GM12878 (cell line): Measurements from ENCODE around the gene USP37. TPM values are rescaled to one million over a fixed set of nuclear protein-coding genes. Genes with fewer than 3 reads are reported as not detected.

Experiments
- ATAC-seq: fragments of 200-7000 bp; cut with Tn5 transposase; 3 replicates; pipeline ENCODE4 v1.9.1; 2020; ENCODE audit warnings: mild to moderate bottlenecking, moderate library complexity
- BruUV-seq: library from RNA; stranded (reverse); fragments of 400-500 nt; replicated peaks from 2 replicates; lab custom pipeline; 2021; lab: Mats Ljungman, UMichigan
- CTCF ChIA-PET: fragments of 300-600 bp; sonication (Branson Sonifier 250); formaldehyde crosslinking; extraction: SDS; loops from one replicate; lab custom pipeline; 2021; ENCODE audit warnings: inconsistent platforms; lab: Yijun Ruan, JAX
- POLR2A ChIA-PET: fragments of 350-600 bp; formaldehyde crosslinking; extraction: SDS; loops from one replicate; lab custom pipeline; 2021; ENCODE audit warnings: inconsistent platforms; lab: Charles Lee
- RAD21 ChIA-PET: fragments of 300-600 bp; sonication (Branson Sonifier 250); formaldehyde crosslinking; loops from one replicate; lab custom pipeline; 2023; ENCODE audit warnings: antibody characterized with exemption; ENCODE audit not compliant: unreplicated experiment; lab: Charles Lee
- SMC1A ChIA-PET: fragments of 300-600 bp; sonication (Branson Sonifier 250); formaldehyde crosslinking; loops from one replicate; lab custom pipeline; 2023; ENCODE audit not compliant: unreplicated experiment, uncharacterized antibody; lab: Charles Lee
- DNase-seq: peaks from one replicate; pipeline ENCODE4 v3.0.0-alpha.2; 2011; ENCODE audit warnings: low read depth, low spot score
- FAIRE-seq: peaks from 3 replicates; lab custom pipeline; 2011; peaks lifted over from hg19 to GRCh38; lab: Jason Lieb, UNC
- H2AFZ ChIP-seq: 2 replicates; pipeline ENCODE4 v1.6.0; 2011; ENCODE audit warnings: low read depth, low read length, control low read depth; ENCODE audit not compliant: control insufficient read depth
- H3K27ac ChIP-seq: 2 replicates; pipeline ENCODE4 v1.5.1; 2011; ENCODE audit warnings: control low read depth; ENCODE audit not compliant: control insufficient read depth, insufficient read depth
- H3K27me3 ChIP-seq, 2 experiments: replicated peaks in 1 of 2; 2 replicates each; pipeline versions ENCODE4 v1.6.0 to v1.6.1; 2011; ENCODE audit warnings: low read length in 1 of 2; ENCODE audit not compliant: control insufficient read depth in 2 of 2, insufficient read depth in 2 of 2
- H3K36me3 ChIP-seq, 2 experiments: 2 replicates each; pipeline ENCODE4 v1.5.1; 2011; ENCODE audit warnings: low read length in 1 of 2; ENCODE audit not compliant: control insufficient read depth in 2 of 2, insufficient read depth in 2 of 2
- H3K4me1 ChIP-seq: 2 replicates; pipeline ENCODE4 v1.6.1; 2011; ENCODE audit warnings: mild to moderate bottlenecking, low read length, moderate library complexity, mixed read lengths; ENCODE audit not compliant: control insufficient read depth, insufficient read depth
- H3K4me2 ChIP-seq: 2 replicates; pipeline ENCODE4 v1.6.0; 2011; ENCODE audit warnings: control low read depth; ENCODE audit not compliant: control insufficient read depth, insufficient read depth
- H3K4me3 ChIP-seq: fragments of 200-600 bp; sonication (generic); 2 replicates; pipeline ENCODE4 v1.5.1; 2016
- H3K79me2 ChIP-seq: 2 replicates; pipeline ENCODE4 v1.6.0; 2011; ENCODE audit warnings: low read length; ENCODE audit not compliant: control insufficient read depth, insufficient read depth
- H3K9ac ChIP-seq: 2 replicates; pipeline ENCODE4 v1.8.0; 2011; ENCODE audit warnings: low read length, control low read depth, mixed read lengths; ENCODE audit not compliant: control insufficient read depth, insufficient read depth
- H3K9me3 ChIP-seq: replicated peaks from 3 replicates; pipeline ENCODE4 v1.5.1; 2011; ENCODE audit warnings: mild to moderate bottlenecking, low read length; ENCODE audit not compliant: control insufficient read depth, insufficient read depth
- H4K20me1 ChIP-seq: 2 replicates; pipeline ENCODE4 v1.6.0; 2011; ENCODE audit not compliant: control insufficient read depth, insufficient read depth
- ASH2L ChIP-seq: fragments of 300-600, 200-600 bp; sonication (generic); IDR thresholded peaks from 2 replicates; pipeline ENCODE4 v1.6.1; 2017; ENCODE audit warnings: low read depth, mild to moderate bottlenecking, borderline replicate concordance
- ATF2 ChIP-seq: IDR thresholded peaks from 2 replicates; pipeline ENCODE4 v1.6.1; 2012; ENCODE audit warnings: low read length, inconsistent platforms
- CBFB ChIP-seq: IDR thresholded peaks from 2 replicates; pipeline ENCODE4 v1.6.1; 2016; ENCODE audit warnings: antibody characterized with exemption, low read depth
- HDAC6 ChIP-seq: fragments of 200-600 bp; sonication (generic); IDR thresholded peaks from one replicate; pipeline ENCODE4 v1.8.0; 2017; ENCODE audit warnings: antibody characterized with exemption; ENCODE audit not compliant: unreplicated experiment
- IRF3 ChIP-seq: fragments of 450-650 bp; IDR thresholded peaks from 2 replicates; pipeline ENCODE4 v1.6.1; 2014; ENCODE audit warnings: mild to moderate bottlenecking
- KDM1A ChIP-seq: fragments of 200-600 bp; sonication (generic); IDR thresholded peaks from 2 replicates; pipeline ENCODE4 v1.6.1; 2016; ENCODE audit warnings: borderline replicate concordance
- MEF2B ChIP-seq: fragments of 450-650 bp; IDR thresholded peaks from 2 replicates; pipeline ENCODE4 v1.6.1; 2018; ENCODE audit warnings: mild to moderate bottlenecking, moderate library complexity; ENCODE audit not compliant: partially characterized antibody, poor library complexity, severe bottlenecking
- SREBF2 ChIP-seq: IDR thresholded peaks from 2 replicates; pipeline ENCODE4 v1.6.1; 2012; ENCODE audit warnings: mild to moderate bottlenecking, low read length
- SRF ChIP-seq, 2 experiments: IDR thresholded peaks; 2 replicates each; pipeline ENCODE4 v1.6.1; 2011; ENCODE audit warnings: low read depth in 2 of 2, low read length in 2 of 2, mild to moderate bottlenecking in 1 of 2, moderate library complexity in 1 of 2
- ZBTB33 ChIP-seq: fragments of 450-650 bp; IDR thresholded peaks from 2 replicates; pipeline ENCODE4 v1.6.1; 2017; ENCODE audit warnings: mild to moderate bottlenecking
- ZNF274 ChIP-seq: IDR thresholded peaks from one replicate; pipeline ENCODE4 v1.8.0; 2011; ENCODE audit not compliant: insufficient read length, insufficient read depth
- WGBS: methylation state at CpG from one replicate; pipeline ENCODE4 v1.1.6; 2016; ENCODE audit warnings: low lambda C conversion rate; ENCODE audit not compliant: insufficient replicate concordance, insufficient coverage; ENCODE audit errors: missing lambda C conversion rate; 5-methylcytosine and 5-hydroxymethylcytosine counted together
- in situ Hi-C: fragments of 300-500 bp; cut with MboI; formaldehyde crosslinking; loops from 9 replicates; pipeline ENCODE4 v1.14.3; 2018; ENCODE audit warnings: mixed read lengths
- intact Hi-C: fragments of 100-400 bp; cut with micrococcal nuclease; formaldehyde crosslinking; loops from one replicate; pipeline ENCODE4 v1.14.2; 2022; ENCODE audit not compliant: unreplicated experiment
- polyA plus RNA-seq, 11 experiments: library from polyadenylated mRNA; depleted of rRNA in 4 of 11; unstranded in 6 of 11; stranded (reverse) in 5 of 11; fragments of >200 nt; fragmentation: Nextera tagmentation in 4 of 11; fragmentation: Illumina TruSeq in 1 of 11; extraction: Ambion mirVana in 4 of 11; extraction: Trizol in 1 of 11; gene quantifications; 1 replicate in 1 of 11; 2 replicates in 10 of 11; pipeline versions ENCODE4 v1.2.1 to v1.2.3, GENCODE V29; 2011 to 2016; ENCODE audit warnings: inconsistent platforms in 2 of 11, missing spikeins in 2 of 11, low read depth in 1 of 11
- total RNA-seq, 4 experiments: library from RNA; depleted of rRNA in 3 of 4; stranded (reverse); fragments of >200 nt in 3 of 4; fragmentation: Illumina TruSeq in 1 of 4; extraction: Trizol in 1 of 4; gene quantifications; 2 replicates each; pipeline versions ENCODE4 v1.2.1 to v1.2.3, GENCODE V29; 2013 to 2021

The USP37 gene
- total and polyA plus RNA-seq, 10 of the 15 experiments (the other 5 are each of a cell fraction or from before 2014, with no cell fraction given), result 2.8 to 16.0 (median 10.4) TPM

GRCh38 chr2:218448934-218449333 lies 119.2 kb downstream of the USP37 start:
- CTCF ChIA-PET, result no interaction called here
- DNase-seq (no peak), FAIRE-seq (no peak)
- BruUV-seq, result no TSS peak
- no peak overlapping the region for H2AFZ ChIP-seq
- no peaks in the 10 kb centered on the region for H3K9me3 ChIP-seq
- H3K9ac ChIP-seq, result no peak overlapping the region
- H3K27ac ChIP-seq, result no peak overlapping the region
- no peaks in the 10 kb centered on the region for H3K79me2 ChIP-seq
- H3K4me3 ChIP-seq, result no peak overlapping the region
- H3K4me1 ChIP-seq, result no peaks in the 10 kb centered on the region
- intact Hi-C loops (no loop called here), in situ Hi-C loops (no loop called here)
- 54% methylated on average over 3 of the region's 3 CpGs for WGBS
- no peaks in the 10 kb centered on the region for H3K27me3 ChIP-seq
- SMC1A ChIA-PET, result no interaction called here
- RAD21 ChIA-PET, result no interaction called here
- H3K4me2 ChIP-seq, result no peak overlapping the region
- TF ChIP-seq SRF (IDR thresholded peaks at IDR 0.05; ENCODE audit: low read depth in 2 of 2, low read length in 2 of 2), result no peak
- TF ChIP-seq ASH2L, result no peak
- no peak for TF ChIP-seq ATF2
- no peak for TF ChIP-seq IRF3
- no peak for TF ChIP-seq KDM1A
- TF ChIP-seq MEF2B, result no peak
- no peak for TF ChIP-seq ZNF274
- no peak for TF ChIP-seq CBFB
- no peak for TF ChIP-seq SREBF2
- TF ChIP-seq HDAC6, result no peak
- no peak for TF ChIP-seq ZBTB33
- TF ChIP-seq, all 136 proteins: peak for 0
- Histone ChIP-seq H3K36me3 (peaks cover 1 to 5% of the 10 kb centered on the region in 2 experiments), H4K20me1 (no peaks in the 10 kb centered on the region)
- no peak for ATAC-seq
- POLR2A ChIA-PET, result no interaction called here
